Mesenteric fat pad (tissue), 1 donor: ENCODE measurements around the gene ASMT. TPM values are rescaled to one million over a fixed set of nuclear protein-coding genes. Genes with fewer than 3 reads are reported as not detected.
A peak's percentile ranks its signal among the peaks of the same experiment; 100 is the strongest.
"Not testable (repeated sequence)": the region's sequence is repeated elsewhere in the genome, so short reads cannot be mapped to it uniquely, and the experiment has no call there.

Source experiments
- DNase-seq: peaks from one replicate; pipeline ENCODE4 v3.0.0-alpha.2; 2020; ENCODE audit warnings: low spot score
- total RNA-seq: library from RNA; stranded (reverse); fragmentation: NEBNext Ultra II Directional; extraction: Animal tissue kit (Norgen Biotek cat#: 25700); gene quantifications from one replicate; pipeline ENCODE4 v1.2.1, GENCODE V29; 2021
- donor health status: DM: yes; HTN: yes; CAD: no.

Gene ASMT
- total RNA-seq, 1 donor from 2014 or later, result not detected

- DNase-seq, result no peak
Measured at GRCh38 chrX:1646009-1646408, 31.1 kb downstream of the ASMT start.

DNA sequence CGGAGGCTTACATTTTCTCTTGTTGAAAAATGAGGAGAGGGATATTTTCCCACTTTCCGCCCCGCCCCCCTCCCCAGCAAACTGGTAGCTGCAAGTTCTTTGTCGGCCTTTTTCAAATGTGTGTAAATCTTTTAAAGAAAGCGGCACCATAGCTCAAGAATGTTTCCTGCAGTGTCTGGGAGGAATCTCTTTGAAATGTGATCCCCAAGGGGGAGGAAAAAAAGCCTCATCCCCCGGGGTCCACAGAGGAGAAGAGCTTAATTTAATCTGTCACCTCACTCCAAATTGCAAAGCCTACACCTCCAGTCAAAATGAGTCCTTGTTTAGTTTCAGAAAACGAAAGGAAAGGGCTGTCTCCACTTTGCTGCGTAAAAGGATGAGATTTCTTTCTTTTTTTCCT, 34.8 kb downstream of the ASMT start:
- DNase-seq, result no peak

- DNase-seq, result not testable (repeated sequence)
Measured at GRCh38 chrX:1652011-1652811, 37.4 kb downstream of the ASMT start.

GRCh38 chrX:1656379-1656778, 41.5 kb downstream of the ASMT start:
- DNase-seq, result no peak

DNA sequence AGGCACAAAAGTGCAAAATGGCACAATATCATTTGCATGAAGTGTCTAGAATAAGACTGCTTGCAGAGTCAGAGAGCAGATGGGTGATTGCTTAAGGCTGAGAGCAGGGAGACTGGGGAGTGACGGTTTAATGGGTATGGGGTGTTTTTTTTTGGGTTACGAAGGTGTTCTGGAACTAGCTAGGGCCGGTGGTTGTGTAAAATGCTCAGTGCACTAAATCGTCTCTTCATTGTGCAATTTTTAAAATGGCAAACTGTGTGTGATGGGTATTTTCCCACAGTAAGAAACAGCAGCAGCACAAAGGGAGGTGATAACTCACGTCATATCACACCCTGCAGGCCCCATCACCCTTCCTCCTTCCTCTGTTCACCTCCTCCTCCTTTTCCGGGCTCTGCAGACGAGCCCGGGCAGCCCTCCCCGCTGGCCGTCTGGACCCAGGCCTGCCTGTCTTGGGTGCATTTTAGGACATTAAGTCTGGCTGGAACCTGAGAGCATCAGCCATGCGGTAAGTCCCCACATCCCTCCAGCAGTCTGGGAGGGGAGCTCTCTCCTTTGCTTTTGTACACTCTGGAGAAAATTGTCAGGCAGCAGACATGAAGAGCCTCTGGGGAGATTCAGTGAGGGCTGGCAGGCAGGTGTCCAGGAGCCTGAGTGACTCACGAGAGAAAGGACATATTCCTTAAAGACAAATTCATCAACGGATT, 42.7 kb downstream of the ASMT start:
- no peak for DNase-seq

DNA sequence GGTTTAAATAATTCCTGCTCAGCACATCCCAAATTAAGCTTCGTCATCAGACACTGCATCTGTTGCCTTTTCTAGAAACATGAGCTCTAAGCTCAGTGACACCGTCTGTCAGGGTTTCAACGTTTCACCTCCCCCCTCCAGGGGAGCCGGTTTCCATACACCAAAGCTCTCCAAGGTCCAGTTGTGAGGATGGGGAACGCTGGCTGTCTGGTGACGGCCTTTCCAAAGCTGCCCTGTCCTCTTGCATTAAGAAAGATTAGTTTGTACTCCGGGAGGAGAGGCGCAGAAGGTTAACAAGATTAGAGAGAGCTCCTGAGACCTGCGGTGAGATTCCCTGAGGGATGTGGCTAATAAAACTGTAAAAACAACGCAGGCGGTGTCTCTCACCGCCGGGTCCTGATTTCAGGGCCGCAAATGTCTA, 43.2 kb downstream of the ASMT start:
- no peak for DNase-seq

- peak; percentile 84 for DNase-seq
Measured at GRCh38 chrX:1659664-1660461, 45.0 kb downstream of the ASMT start.

DNA sequence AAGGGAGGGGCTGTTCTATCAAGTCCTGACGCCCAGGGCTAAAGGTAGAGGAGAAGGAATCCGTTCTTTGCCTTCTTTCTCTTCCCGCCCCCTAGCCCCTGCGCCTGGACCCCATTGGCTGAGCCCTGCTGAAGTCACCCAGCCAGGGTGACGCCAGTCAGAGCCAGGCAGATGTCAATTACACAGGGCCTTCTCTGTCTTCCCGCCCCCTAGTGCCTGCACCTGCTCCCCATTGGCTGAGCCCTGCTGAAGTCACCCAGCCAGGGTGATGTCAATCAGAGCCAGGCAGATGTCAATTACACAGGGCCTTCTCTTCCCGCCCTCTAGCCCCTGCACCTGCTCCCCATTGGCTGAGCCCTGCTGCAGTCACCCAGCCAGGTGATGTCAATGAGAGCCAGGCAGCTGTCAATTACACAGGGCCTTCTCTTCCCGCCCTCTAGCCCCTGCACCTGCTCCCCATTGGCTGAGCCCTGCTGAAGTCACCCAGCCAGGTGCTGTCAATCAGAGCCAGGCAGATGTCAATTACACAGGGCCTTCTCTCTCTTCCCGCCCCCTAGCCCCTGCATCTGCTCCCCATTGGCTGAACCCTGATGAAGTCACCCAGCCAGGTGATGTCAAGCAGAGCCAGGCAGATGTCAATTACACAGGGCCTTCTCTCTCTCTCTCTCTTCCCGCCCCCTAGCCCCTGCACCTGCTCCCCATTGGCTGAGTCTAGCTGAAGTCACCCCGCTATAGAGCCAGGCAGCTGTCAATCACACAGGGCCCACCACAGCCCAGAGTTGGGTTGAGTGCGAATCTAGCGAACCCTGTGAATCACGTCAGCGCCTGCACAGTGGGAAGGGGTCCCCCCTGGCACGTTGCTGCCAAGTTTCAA, 46.4 kb downstream of the ASMT start:
- DNase-seq, result peak; percentile 64

DNA sequence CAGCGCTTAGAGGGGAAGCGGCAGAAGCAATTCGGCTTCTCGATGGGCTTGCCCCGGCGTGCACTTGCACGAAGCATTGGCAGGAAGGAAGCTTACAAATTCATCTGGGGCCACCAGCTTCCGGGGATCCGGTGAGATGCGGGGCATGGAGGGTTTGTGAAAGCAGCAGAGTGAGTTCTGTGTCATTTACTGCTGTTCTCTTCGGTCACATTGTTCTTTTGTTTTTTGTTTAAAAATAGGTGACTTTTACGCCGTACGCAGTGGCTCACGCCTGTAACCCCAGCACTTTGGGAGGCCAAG, 47.0 kb downstream of the ASMT start:
- DNase-seq, result peak; percentile 78

GRCh38 chrX:1667566-1667965, 52.7 kb downstream of the ASMT start:
- no peak for DNase-seq

DNA sequence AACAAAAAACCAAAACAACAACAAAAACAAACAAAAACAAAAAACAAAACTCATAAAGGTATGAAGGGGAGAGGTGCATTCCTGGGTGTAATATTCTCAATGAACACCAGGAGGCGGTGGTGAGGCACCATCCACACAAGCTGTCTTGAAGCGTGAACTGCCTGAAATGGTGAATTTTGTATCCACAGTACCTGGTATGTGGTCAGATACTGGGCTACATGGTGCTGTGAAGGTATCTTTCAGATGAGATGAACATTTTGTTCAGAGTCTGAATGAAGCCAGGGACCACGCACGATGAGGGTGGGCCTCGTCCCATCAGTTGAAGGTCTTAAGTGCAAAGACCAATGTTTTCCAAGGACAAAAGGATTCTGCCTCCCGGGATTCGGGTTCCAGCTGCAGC, 58.5 kb downstream of the ASMT start:
- DNase-seq, result peak; percentile 16

DNA sequence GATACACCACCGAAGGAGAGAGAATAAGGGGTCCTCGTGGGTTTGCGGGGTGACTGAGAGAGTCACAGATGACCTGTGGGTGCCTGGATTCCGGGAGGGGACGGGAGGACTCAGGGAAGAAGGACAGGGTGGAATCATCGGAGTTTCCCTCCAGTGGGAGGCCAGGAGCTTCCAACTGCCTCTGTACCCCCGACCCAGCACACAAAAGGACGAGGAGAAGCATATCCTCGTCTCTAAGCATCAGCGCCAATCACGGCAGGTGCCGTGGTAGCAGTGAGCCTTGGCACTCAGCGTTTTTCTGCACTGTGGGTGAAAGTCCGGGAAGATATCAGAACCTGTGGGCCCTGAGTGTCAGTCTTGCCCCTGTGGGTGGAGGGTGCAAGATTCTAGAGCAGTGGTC, 62.0 kb downstream of the ASMT start:
- DNase-seq, result peak; percentile 57

DNA sequence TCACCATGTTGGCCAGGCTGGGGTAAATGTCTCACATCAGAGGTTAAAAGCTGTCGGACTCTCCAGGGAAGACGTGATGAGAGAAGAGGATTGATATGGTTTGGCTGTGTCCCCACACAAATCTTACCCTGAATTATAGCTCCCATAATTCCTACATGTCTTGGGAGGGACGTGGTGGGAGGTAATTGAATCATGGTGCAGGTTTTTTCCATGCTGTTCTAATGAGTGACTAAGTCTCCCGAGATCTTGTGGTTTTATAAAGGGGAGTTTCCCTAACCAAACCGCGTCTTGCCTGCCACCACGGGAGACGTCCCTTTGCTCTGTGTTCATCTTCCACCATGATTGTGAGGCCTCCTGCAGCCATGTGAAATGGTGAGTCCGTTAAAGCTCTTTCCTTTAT, 64.4 kb downstream of the ASMT start:
- no peak for DNase-seq

GRCh38 chrX:1681439-1681838, 66.6 kb downstream of the ASMT start:
- DNase-seq, result no peak

- DNase-seq, result not testable (repeated sequence)
Measured at GRCh38 chrX:1681856-1682255, 67.0 kb downstream of the ASMT start.

DNA sequence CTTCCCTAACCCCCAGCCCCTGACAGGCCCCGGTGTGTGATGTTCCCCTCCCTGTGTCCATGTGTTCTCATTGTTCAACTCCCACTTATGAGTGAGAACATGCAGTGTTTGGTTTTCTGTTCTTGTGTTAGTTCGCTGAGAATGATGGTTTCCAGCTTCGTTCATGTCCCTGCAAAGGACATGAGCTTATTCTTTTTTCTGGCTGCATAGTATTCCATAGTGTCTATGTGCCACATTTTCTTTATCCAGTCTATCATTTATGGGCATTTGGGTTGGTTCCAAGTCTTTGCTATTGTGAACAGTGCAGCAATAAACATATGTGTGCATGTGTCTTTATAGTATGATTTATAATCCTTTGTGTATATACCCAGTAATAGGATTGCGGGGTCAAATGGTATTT, 67.6 kb downstream of the ASMT start:
- DNase-seq, result peak; percentile 16

DNA sequence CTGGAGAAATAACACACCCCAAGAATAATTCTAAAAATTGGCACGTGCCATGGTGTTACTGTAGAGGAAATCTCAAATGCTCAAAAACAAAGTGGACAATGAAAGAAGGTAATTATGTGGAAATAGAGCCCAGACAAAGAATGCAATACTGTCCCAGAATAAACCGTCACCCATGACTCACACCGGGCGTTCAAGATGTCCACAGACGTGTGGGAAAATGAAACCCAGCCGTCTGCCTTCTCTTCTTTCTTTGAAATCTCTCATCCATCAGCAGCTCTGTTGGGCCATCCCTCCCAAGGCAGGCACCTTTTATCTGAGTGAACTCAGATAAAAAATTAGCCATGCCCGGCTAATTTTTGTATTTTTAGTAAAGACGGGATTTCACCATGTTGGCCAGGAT, 70.0 kb downstream of the ASMT start:
- not testable (repeated sequence) for DNase-seq

GRCh38 chrX:1685444-1685880, 70.6 kb downstream of the ASMT start:
- DNase-seq, result not testable (repeated sequence)

GRCh38 chrX:1686642-1687041, 71.8 kb downstream of the ASMT start:
- DNase-seq, result no peak
